22Rv1 (cell line): ENCODE data around the gene AQR.

Experiments used
- ZFX ChIP-seq: fragments of 450-650 bp; IDR thresholded peaks from 2 replicates; pipeline ENCODE4 v1.6.1; 2017; ENCODE audit warnings: antibody characterized with exemption, borderline replicate concordance
- TF ChIP-seq, protein P1 (sequence below): fragments of 450-650 bp; IDR thresholded peaks from 2 replicates; pipeline ENCODE4 v1.5.1; 2017; ENCODE audit warnings: mild to moderate bottlenecking

DNA sequence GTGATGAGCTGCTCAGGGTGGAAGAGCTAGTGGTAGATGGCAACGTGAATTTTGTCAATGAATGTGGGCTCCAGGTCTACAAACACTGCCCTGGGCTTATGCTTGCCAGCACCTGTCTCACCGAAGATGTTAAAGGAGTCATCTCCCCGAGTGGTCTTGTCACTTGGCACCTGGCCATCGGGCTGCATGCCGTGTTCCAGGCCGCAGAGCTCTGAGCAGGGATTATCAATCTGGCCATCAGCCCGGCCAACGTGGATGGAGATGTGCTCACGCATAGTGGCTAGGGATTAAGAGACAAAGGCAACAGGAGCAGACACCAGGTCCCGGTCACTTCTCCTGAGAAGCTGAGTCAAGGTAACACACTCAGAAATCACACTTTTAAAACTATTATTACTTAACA, 119.4 kb downstream of the AQR start:
- TF ChIP-seq, protein P1, sequence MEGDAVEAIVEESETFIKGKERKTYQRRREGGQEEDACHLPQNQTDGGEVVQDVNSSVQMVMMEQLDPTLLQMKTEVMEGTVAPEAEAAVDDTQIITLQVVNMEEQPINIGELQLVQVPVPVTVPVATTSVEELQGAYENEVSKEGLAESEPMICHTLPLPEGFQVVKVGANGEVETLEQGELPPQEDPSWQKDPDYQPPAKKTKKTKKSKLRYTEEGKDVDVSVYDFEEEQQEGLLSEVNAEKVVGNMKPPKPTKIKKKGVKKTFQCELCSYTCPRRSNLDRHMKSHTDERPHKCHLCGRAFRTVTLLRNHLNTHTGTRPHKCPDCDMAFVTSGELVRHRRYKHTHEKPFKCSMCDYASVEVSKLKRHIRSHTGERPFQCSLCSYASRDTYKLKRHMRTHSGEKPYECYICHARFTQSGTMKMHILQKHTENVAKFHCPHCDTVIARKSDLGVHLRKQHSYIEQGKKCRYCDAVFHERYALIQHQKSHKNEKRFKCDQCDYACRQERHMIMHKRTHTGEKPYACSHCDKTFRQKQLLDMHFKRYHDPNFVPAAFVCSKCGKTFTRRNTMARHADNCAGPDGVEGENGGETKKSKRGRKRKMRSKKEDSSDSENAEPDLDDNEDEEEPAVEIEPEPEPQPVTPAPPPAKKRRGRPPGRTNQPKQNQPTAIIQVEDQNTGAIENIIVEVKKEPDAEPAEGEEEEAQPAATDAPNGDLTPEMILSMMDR = no peak
- TF ChIP-seq ZFX = no peak
